H1 (cell line): ENCODE measurements around the gene PHACTR2. TPM values are rescaled to one million over a fixed set of nuclear protein-coding genes. Genes with fewer than 3 reads are reported as not detected.

Experiments used
- ATF3 ChIP-seq: IDR thresholded peaks from 2 replicates; pipeline ENCODE4 v1.6.1; 2011; ENCODE audit warnings: low read depth, mild to moderate bottlenecking, low read length; ENCODE audit not compliant: insufficient read depth
- CBX5 ChIP-seq: fragments of 300-800, 300-1000 bp; sonication (generic); IDR thresholded peaks from 2 replicates; pipeline ENCODE4 v1.7.1; 2016; ENCODE audit warnings: antibody characterized with exemption, low read length, low read depth
- CHD1 ChIP-seq: IDR thresholded peaks from 2 replicates; pipeline ENCODE4 v1.6.1; 2012; ENCODE audit warnings: low read depth, low read length, improper control_type of control experiment
- CHD2 ChIP-seq: IDR thresholded peaks from 2 replicates; pipeline ENCODE4 v1.6.1; 2012; ENCODE audit warnings: low read length, improper control_type of control experiment
- CREB1 ChIP-seq: IDR thresholded peaks from 2 replicates; pipeline ENCODE4 v1.6.1; 2012; ENCODE audit warnings: inconsistent platforms
- CTCF ChIP-seq, 3 experiments: IDR thresholded peaks; 1 replicate in 2 of 3; 2 replicates in 1 of 3; pipeline versions ENCODE4 v1.5.1 to v1.6.1; 2011; ENCODE audit warnings: low read length in 3 of 3, mild to moderate bottlenecking in 3 of 3, inconsistent platforms in 2 of 3, low read depth in 1 of 3, moderate library complexity in 1 of 3; ENCODE audit not compliant: insufficient read depth in 1 of 3; ENCODE audit errors: control extremely low read depth in 1 of 3
- GTF2F1 ChIP-seq: IDR thresholded peaks from 2 replicates; pipeline ENCODE4 v1.6.1; 2012; ENCODE audit warnings: low read depth, low read length, improper control_type of control experiment, borderline replicate concordance
- HDAC2 ChIP-seq, 2 experiments: fragments of 300-600 bp in 1 of 2; sonication (generic) in 1 of 2; IDR thresholded peaks; 2 replicates each; pipeline ENCODE4 v1.6.1; 2011 to 2012; ENCODE audit warnings: low read depth in 2 of 2, low read length in 2 of 2, mild to moderate bottlenecking in 2 of 2, moderate library complexity in 2 of 2, borderline replicate concordance in 1 of 2, inconsistent platforms in 1 of 2
- JUND ChIP-seq: IDR thresholded peaks from 2 replicates; pipeline ENCODE4 v1.6.1; 2011; ENCODE audit warnings: mild to moderate bottlenecking, improper control_type of control experiment, low read length
- KDM1A ChIP-seq: fragments of 200-600, 300-600 bp; sonication (generic); IDR thresholded peaks from 2 replicates; pipeline ENCODE4 v1.7.1; 2016; ENCODE audit warnings: mild to moderate bottlenecking, low read length, borderline replicate concordance
- MAFK ChIP-seq: IDR thresholded peaks from 2 replicates; pipeline ENCODE4 v1.6.1; 2012; ENCODE audit warnings: low read depth, mild to moderate bottlenecking, improper control_type of control experiment, low read length
- MAX ChIP-seq: IDR thresholded peaks from 2 replicates; pipeline ENCODE4 v1.6.1; 2012; ENCODE audit warnings: inconsistent platforms
- NANOG ChIP-seq: IDR thresholded peaks from 2 replicates; pipeline ENCODE4 v1.6.1; 2011; ENCODE audit warnings: low read length, low read depth, mild to moderate bottlenecking, inconsistent platforms; ENCODE audit not compliant: insufficient read depth, poor library complexity, severe bottlenecking
- POLR2A ChIP-seq, 2 experiments: IDR thresholded peaks; 1 replicate in 1 of 2; 2 replicates in 1 of 2; pipeline ENCODE4 v1.6.1; 2011; ENCODE audit warnings: low read depth in 2 of 2, low read length in 2 of 2, mild to moderate bottlenecking in 2 of 2; ENCODE audit errors: control extremely low read depth in 1 of 2
- RAD21 ChIP-seq, 2 experiments: IDR thresholded peaks in 1 of 2; conservative IDR thresholded peaks in 1 of 2; 2 replicates each; pipeline ENCODE4 v1.6.1; 2011; ENCODE audit warnings: low read depth in 2 of 2, low read length in 2 of 2, improper control_type of control experiment in 1 of 2, inconsistent platforms in 1 of 2, mild to moderate bottlenecking in 1 of 2, moderate library complexity in 1 of 2
- RNF2 ChIP-seq: fragments of 200-900, 300-1000 bp; sonication (generic); IDR thresholded peaks from 2 replicates; pipeline ENCODE4 v1.7.1; 2016; ENCODE audit warnings: borderline replicate concordance, low read depth, mild to moderate bottlenecking, antibody characterized with exemption, low read length; ENCODE audit not compliant: poor library complexity, severe bottlenecking; ENCODE audit errors: missing control alignments
- SAP30 ChIP-seq: fragments of 300-600 bp; sonication (generic); IDR thresholded peaks from 2 replicates; pipeline ENCODE4 v1.7.1; 2012; ENCODE audit warnings: low read length, moderate library complexity, mild to moderate bottlenecking, inconsistent platforms; ENCODE audit not compliant: insufficient read depth, insufficient replicate concordance
- SIX5 ChIP-seq: IDR thresholded peaks from 2 replicates; pipeline ENCODE4 v1.6.1; 2011; ENCODE audit warnings: mild to moderate bottlenecking, low read depth, low read length
- SP1 ChIP-seq: IDR thresholded peaks from 2 replicates; pipeline ENCODE4 v1.6.1; 2011; ENCODE audit warnings: low read depth, low read length
- TAF7 ChIP-seq: optimal IDR thresholded peaks from 2 replicates; pipeline ENCODE3; 2011; ENCODE audit warnings: low read depth, mild to moderate bottlenecking, inconsistent platforms, low read length, moderate library complexity, borderline replicate concordance
- polyA plus RNA-seq, 7 experiments: library from polyadenylated mRNA; depleted of rRNA in 3 of 7; stranded (reverse) in 5 of 7; unstranded in 2 of 7; fragments of >200 nt in 5 of 7; fragments of 200-250 nt in 2 of 7; gene quantifications; 1 replicate in 5 of 7; 2 replicates in 1 of 7; 4 replicates in 1 of 7; pipeline versions ENCODE4 v1.2.1 to v1.2.3, GENCODE V29; 2011 to 2013; ENCODE audit warnings: missing spikeins in 2 of 7, mixed read lengths in 2 of 7
- total RNA-seq: library from RNA; stranded (reverse); fragmentation: NEBNext Ultra II Directional; extraction: Animal tissue kit (Norgen Biotek cat#: 25700); gene quantifications from 2 replicates; pipeline ENCODE4 v1.2.1, GENCODE V29; 2021

Gene PHACTR2
- total and polyA plus RNA-seq, 2 of the 8 experiments (the other 6 are each of a cell fraction or from before 2014, with no cell fraction given), result 16.9 to 131 TPM

GRCh38 chr6:143842902-143843676, 165.3 kb downstream of the PHACTR2 start, which contains the start of gene LTV1 (continued):
- TF ChIP-seq JUND, result no peak
- no peak for TF ChIP-seq RNF2
- TF ChIP-seq CHD2, result peak; percentile 98
- no peak for TF ChIP-seq MAFK
- no peak for TF ChIP-seq CHD1
- TF ChIP-seq SAP30, result peak; percentile 96
- peak; percentile 81 for TF ChIP-seq SP1
- TF ChIP-seq CREB1, result peak; percentile 89
- TF ChIP-seq SIX5, result no peak
- no peak for TF ChIP-seq NANOG
- TF ChIP-seq HDAC2 (IDR thresholded peaks at IDR 0.05; ENCODE audit: borderline replicate concordance in 1 of 2, low read depth in 2 of 2, low read length in 2 of 2), result peak in 1 of 2 experiments; percentile 93; a peak in 2 of 4 replicates
- no peak for TF ChIP-seq ATF3
- peak in 1 of 2 experiments; percentile 90; a peak in 2 of 3 replicates for TF ChIP-seq POLR2A (IDR thresholded peaks at IDR 0.05; ENCODE audit: control extremely low read depth in 1 of 2, low read depth in 2 of 2, low read length in 2 of 2)
- TF ChIP-seq GTF2F1, result no peak
- no peak for TF ChIP-seq CBX5
- no peak for TF ChIP-seq TAF7
- peak; percentile 97 for TF ChIP-seq MAX
- TF ChIP-seq CTCF (IDR thresholded peaks at IDR 0.05; ENCODE audit: control extremely low read depth in 1 of 3, insufficient read depth in 1 of 3, low read depth in 1 of 3, low read length in 3 of 3), result no peak
- TF ChIP-seq RAD21 (IDR thresholded peaks at IDR 0.05 in 1 of 2, conservative IDR thresholded peaks at IDR 0.05 in 1 of 2; ENCODE audit: low read depth in 2 of 2, low read length in 2 of 2), result no peak; a peak in 1 of 4 replicates
- no peak for TF ChIP-seq KDM1A
